ENCODE results near the gene EXOC4.

The EXOC4 gene

GRCh38 chr7:133504825-133505224 is 251.9 kb downstream of the EXOC4 start:
- no peak for DNase-seq

- DNase-seq, result no peak
These were observed 256.9 kb downstream of the EXOC4 start for GRCh38 chr7:133509822-133510221.

GRCh38 chr7:133510326-133511055 is 257.6 kb downstream of the EXOC4 start:
- peak in 1 of 2 experiments; percentile 21 for DNase-seq

GRCh38 chr7:133511252-133511651 is 258.4 kb downstream of the EXOC4 start:
- no peak for DNase-seq

GRCh38 chr7:133511708-133512107 is 258.8 kb downstream of the EXOC4 start:
- DNase-seq, result no peak

GRCh38 chr7:133512560-133512959 is 259.7 kb downstream of the EXOC4 start:
- DNase-seq, result no peak

GRCh38 chr7:133513608-133514007 is 260.7 kb downstream of the EXOC4 start:
- DNase-seq, result no peak

- no peak for DNase-seq
These were observed 261.7 kb downstream of the EXOC4 start for GRCh38 chr7:133514551-133514950.

GRCh38 chr7:133517766-133518165 is 264.9 kb downstream of the EXOC4 start:
- no peak for DNase-seq

GRCh38 chr7:133518718-133519117 is 265.8 kb downstream of the EXOC4 start:
- DNase-seq, result no peak

- no peak for DNase-seq
These were observed 267.4 kb downstream of the EXOC4 start for GRCh38 chr7:133520248-133520647.

GRCh38 chr7:133522501-133522900 is 269.6 kb downstream of the EXOC4 start:
- no peak for DNase-seq

GRCh38 chr7:133528796-133529195 is 275.9 kb downstream of the EXOC4 start:
- peak in 1 of 2 experiments; percentile 30 for DNase-seq

GRCh38 chr7:133529861-133530260 is 277.0 kb downstream of the EXOC4 start:
- DNase-seq, result peak; percentile 34 to 78

- DNase-seq, result no peak
These were observed 277.8 kb downstream of the EXOC4 start for GRCh38 chr7:133530682-133531081.

GRCh38 chr7:133534816-133535215 is 281.9 kb downstream of the EXOC4 start:
- no peak for DNase-seq

- DNase-seq, result no peak
These were observed 282.4 kb downstream of the EXOC4 start for GRCh38 chr7:133535308-133535707.

GRCh38 chr7:133536450-133536849 is 283.6 kb downstream of the EXOC4 start:
- no peak for DNase-seq

GRCh38 chr7:133539016-133539415 is 286.1 kb downstream of the EXOC4 start:
- DNase-seq, result no peak

GRCh38 chr7:133540096-133540860 is 287.4 kb downstream of the EXOC4 start:
- no peak for DNase-seq

- no peak for DNase-seq
These were observed 289.4 kb downstream of the EXOC4 start for GRCh38 chr7:133542209-133542780.

GRCh38 chr7:133543657-133544056 is 290.8 kb downstream of the EXOC4 start:
- DNase-seq, result no peak

- DNase-seq, result no peak
These were observed 292.7 kb downstream of the EXOC4 start for GRCh38 chr7:133545618-133546017.

GRCh38 chr7:133547981-133548380 is 295.1 kb downstream of the EXOC4 start:
- DNase-seq, result no peak
